ENCODE measurements around the gene PRSS16. TPM values are rescaled to one million over a fixed set of nuclear protein-coding genes. Genes with fewer than 3 reads are reported as not detected.

Gene PRSS16
- polyA plus RNA-seq, 1 experiment, result 0.02 TPM

DNA sequence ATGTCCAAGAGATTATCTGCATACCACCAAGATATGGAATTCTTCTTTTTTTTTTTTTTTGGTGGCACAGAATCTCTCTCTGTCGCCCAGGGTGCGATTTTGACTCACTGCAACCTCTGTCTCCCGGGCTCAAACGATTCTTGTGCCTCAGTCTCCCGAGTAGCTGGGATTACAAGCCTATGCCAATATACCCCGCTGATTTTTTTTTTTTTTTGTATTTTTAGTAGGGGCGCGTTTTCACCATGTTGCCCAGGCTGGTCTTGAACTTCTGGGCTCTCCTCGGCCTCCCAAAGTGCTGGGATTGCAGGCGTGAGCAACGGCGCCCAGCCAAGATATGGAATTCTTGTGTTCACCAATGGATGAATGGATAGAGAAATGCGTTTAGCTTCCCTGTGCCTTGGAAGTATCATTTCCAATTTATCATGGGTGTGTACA is 33.6 kb downstream of the PRSS16 start:
- ChIA-PET CTCF (no interaction called here), POLR2A (no interaction called here)
- no peaks in the 10 kb centered on the region; the same call in none of the 2 replicates for H3K9me3 ChIP-seq (ENCODE audit: control insufficient read depth, insufficient read depth, low read length)
- peaks cover 26% of the 10 kb centered on the region for H3K27me3 ChIP-seq (ENCODE audit: control insufficient read depth, insufficient read depth, low read length)
- H3K27ac ChIP-seq (ENCODE audit: low read depth, low read length), result no peak overlapping the region
- peak overlapping the region; percentile 56; the same call in 1 of the 2 replicates for H3K4me3 ChIP-seq (ENCODE audit: low read depth, low read length)
- DNase-seq (ENCODE audit: low read depth, low spot score), result no peak
- TF ChIP-seq, protein P1, sequence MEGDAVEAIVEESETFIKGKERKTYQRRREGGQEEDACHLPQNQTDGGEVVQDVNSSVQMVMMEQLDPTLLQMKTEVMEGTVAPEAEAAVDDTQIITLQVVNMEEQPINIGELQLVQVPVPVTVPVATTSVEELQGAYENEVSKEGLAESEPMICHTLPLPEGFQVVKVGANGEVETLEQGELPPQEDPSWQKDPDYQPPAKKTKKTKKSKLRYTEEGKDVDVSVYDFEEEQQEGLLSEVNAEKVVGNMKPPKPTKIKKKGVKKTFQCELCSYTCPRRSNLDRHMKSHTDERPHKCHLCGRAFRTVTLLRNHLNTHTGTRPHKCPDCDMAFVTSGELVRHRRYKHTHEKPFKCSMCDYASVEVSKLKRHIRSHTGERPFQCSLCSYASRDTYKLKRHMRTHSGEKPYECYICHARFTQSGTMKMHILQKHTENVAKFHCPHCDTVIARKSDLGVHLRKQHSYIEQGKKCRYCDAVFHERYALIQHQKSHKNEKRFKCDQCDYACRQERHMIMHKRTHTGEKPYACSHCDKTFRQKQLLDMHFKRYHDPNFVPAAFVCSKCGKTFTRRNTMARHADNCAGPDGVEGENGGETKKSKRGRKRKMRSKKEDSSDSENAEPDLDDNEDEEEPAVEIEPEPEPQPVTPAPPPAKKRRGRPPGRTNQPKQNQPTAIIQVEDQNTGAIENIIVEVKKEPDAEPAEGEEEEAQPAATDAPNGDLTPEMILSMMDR (IDR thresholded peaks at IDR 0.05; ENCODE audit: low read depth, low read length), result no peak

DNA sequence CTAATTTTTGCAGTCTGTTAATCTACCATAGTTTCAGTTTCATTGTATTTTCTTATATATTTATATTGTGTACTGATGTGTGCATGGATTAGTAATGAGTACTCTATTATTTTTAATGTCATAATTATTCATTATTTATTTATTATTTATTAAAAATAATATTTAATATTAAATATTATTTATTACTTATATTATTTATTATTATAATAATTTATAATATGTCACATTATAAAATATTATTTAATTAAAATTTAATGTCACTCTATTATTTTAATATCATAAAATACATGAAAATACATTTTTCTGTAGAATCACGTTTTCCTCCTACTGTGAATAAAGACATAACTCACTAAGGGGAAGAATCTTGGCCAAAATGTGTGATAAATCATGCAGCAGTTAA is 34.1 kb downstream of the PRSS16 start:
- CTCF ChIA-PET, result no interaction called here
- H3K9me3 ChIP-seq (ENCODE audit: control insufficient read depth, insufficient read depth, low read length), result no peaks in the 10 kb centered on the region; the same call in none of the 2 replicates
- H3K27ac ChIP-seq (ENCODE audit: low read depth, low read length), result no peak overlapping the region
- POLR2A ChIA-PET, result no interaction called here
- TF ChIP-seq, protein P1 (IDR thresholded peaks at IDR 0.05; ENCODE audit: low read depth, low read length), result no peak
- H3K4me3 ChIP-seq (ENCODE audit: low read depth, low read length), result no peak overlapping the region
- DNase-seq (ENCODE audit: low read depth, low spot score), result no peak
- H3K27me3 ChIP-seq (ENCODE audit: control insufficient read depth, insufficient read depth, low read length), result peaks cover 28% of the 10 kb centered on the region

DNA sequence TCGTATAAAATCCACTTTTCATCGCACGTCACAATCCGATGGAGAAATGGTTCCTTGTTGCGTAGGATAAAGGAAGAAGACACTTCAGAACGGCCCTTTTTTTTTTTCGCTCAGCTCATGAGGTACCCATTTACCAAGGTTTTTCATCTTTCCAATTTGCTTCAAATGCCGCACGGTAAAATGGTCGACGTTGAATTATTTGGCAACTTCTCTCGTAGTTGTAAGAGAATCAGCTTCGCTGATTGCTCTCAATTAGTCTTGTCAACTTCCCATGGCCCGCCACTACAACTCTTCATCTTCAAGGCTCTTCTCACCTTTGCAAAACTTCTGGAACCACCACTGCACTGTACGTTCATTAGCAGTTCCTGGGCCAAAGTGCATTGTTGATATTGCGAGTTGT is 35.8 kb downstream of the PRSS16 start:
- TF ChIP-seq, protein P1 (IDR thresholded peaks at IDR 0.05; ENCODE audit: low read depth, low read length), result no peak

DNA sequence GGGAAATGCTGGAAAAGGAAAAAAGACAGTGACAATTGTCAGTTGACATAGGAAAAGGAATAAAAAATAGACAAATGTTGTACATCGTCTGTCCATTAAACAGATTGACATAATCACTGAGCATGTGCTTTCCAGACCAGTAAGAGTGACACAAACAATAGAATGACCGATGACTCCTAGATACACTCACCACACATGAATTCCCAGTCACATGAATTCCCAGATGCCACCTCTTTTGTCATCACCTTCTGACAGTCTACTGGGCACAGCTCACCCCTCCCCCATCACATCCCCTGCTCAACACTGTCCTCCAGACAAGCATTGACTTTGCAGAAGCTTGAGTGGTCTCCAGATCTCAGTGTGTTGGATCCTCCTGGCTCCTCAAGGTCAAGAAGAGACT is 38.6 kb downstream of the PRSS16 start:
- H3K27me3 ChIP-seq (ENCODE audit: control insufficient read depth, insufficient read depth, low read length), result peaks cover 51% of the 10 kb centered on the region
- TF ChIP-seq, protein P1 (IDR thresholded peaks at IDR 0.05; ENCODE audit: low read depth, low read length), result no peak
- POLR2A ChIA-PET, result no interaction called here

More for the DNA sequence above, 35.8 kb downstream of the PRSS16 start:
- peaks cover 38% of the 10 kb centered on the region for H3K27me3 ChIP-seq (ENCODE audit: control insufficient read depth, insufficient read depth, low read length)
- H3K4me3 ChIP-seq (ENCODE audit: low read depth, low read length), result no peak overlapping the region
- ChIA-PET CTCF (no interaction called here), POLR2A (no interaction called here)
- no peak overlapping the region for H3K27ac ChIP-seq (ENCODE audit: low read depth, low read length)
- H3K9me3 ChIP-seq (ENCODE audit: control insufficient read depth, insufficient read depth, low read length), result no peaks in the 10 kb centered on the region; the same call in 1 of the 2 replicates
- DNase-seq (ENCODE audit: low read depth, low spot score), result no peak

DNA sequence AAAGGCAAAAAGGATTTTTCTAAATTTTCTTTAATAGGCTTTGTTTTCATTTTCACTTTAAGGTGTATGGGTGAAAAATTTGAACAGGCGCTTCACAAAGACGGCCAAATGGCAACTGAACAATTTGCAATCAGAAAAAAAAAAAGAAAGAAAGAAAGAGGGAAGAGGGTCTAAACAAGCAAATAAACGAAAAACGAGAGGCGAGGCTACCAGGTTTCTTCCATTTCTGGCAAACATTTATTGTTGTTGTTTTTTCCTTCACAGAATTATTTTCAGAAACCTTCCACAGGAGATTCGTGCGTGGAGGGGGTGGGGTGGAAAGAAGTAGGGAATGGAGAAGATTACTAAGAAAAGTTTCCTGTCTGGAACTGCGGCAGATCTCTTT is 40.2 kb downstream of the PRSS16 start:
- no peaks in the 10 kb centered on the region; the same call in 1 of the 2 replicates for H3K9me3 ChIP-seq (ENCODE audit: control insufficient read depth, insufficient read depth, low read length)
- no peak overlapping the region for H3K4me3 ChIP-seq (ENCODE audit: low read depth, low read length)
- H3K27me3 ChIP-seq (ENCODE audit: control insufficient read depth, insufficient read depth, low read length), result peaks cover 55% of the 10 kb centered on the region
- TF ChIP-seq, protein P1 (IDR thresholded peaks at IDR 0.05; ENCODE audit: low read depth, low read length), result no peak
- CTCF ChIA-PET, result no interaction called here
- H3K27ac ChIP-seq (ENCODE audit: low read depth, low read length), result no peak overlapping the region
- POLR2A ChIA-PET, result no interaction called here
- no peak for DNase-seq (ENCODE audit: low read depth, low spot score)

More for the DNA sequence above, 38.6 kb downstream of the PRSS16 start:
- CTCF ChIA-PET, result no interaction called here
- DNase-seq (ENCODE audit: low read depth, low spot score), result no peak
- Histone ChIP-seq H3K27ac (ENCODE audit: low read depth, low read length) (no peak overlapping the region), H3K4me3 (ENCODE audit: low read depth, low read length) (no peak overlapping the region), H3K9me3 (ENCODE audit: control insufficient read depth, insufficient read depth, low read length) (no peaks in the 10 kb centered on the region; the same call in 1 of the 2 replicates)
